T-helper 22 cell (primary cell): Measurements from ENCODE around the gene PRRC1.
"Not testable (repeated sequence)": the region's sequence is repeated elsewhere in the genome, so short reads cannot be mapped to it uniquely, and the experiment has no call there.

Source experiments
- DNase-seq: peaks from one replicate; pipeline ENCODE4 v3.0.0-alpha.2; 2020; ENCODE audit warnings: low read depth

PRRC1 gene

DNA sequence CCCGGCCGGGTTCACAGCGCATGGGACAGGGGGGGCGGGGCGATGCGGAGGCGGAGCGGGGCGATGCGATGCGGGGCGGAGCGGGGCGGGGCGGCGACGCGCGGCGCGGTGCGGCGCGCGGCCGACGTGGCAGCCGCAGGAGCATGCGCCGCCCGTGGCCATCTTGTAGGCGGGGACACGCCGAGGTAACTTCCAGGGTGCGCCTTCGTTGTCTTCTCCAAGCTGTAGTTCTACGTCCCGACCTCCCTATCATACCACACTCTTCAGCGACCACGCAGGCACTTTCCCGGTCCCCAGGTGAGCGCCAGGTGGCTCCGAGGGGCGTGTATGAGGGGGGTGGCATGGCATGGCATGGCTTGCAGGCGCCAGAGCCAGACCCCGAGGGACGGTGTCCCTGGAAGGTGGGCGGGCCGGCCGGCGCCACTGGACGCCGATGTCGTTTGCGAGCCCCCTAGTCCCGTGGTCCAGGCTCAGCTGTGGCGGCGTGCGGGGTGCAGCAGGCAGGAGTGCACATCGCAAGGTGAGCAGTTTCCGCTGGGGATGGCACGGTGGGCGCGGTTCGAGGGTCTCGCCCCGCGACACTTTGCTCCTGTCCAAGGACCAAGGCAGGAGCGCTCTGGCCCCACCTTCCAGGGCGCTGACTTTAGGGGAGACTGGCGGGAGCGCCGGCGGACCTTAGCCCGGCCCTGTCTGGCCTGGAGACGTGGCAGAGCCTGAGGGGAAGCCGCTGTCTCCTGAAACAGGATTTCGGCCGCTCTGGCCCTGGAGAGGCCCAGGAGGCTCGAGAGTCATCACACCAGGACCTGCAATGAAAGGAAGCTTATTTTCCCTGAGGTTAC is at the start of gene PRRC1:
PRRC1 (plus strand) TSS at position 161 of the 839 bp plus-strand sequence. CDS start 5,840 bp downstream, outside the sequence.
- peak; percentile 66 for DNase-seq

DNA sequence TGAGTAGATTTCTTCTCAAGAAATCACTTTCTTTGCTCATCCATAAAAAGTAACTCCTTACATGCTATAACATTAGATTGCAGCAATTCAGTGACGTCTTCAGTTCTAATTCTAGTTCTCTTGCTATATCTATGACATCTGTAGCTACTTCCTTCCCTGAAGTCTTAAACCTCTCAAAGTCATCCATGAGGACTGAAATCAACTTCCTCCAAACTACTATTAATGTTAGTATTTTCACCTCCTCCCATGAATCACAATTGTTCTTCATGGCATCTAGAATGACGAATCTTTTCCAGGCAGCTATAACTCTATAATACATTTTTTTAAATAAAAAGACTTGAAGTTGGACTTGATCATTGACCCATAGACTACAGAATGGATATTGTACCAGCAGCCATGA is 46.2 kb upstream of the PRRC1 start:
- DNase-seq: no peak

DNA sequence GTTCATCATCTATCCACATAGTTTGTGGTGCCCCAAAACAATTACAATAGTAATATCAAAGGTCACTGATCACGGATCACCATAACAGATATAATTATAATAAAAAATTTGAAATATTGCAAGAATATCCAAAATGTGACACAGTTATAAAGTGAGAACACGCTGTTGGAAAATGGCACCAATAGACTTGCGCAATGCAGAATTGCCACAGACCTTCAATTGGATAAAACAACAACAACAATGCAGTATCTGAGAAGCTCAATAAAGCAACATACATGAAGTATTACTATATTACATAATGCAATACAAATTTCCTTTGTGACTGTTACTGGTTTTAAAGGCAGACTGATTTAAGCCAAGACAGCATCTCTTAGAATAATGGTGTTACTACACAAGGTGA is 44.7 kb upstream of the PRRC1 start:
- no peak for DNase-seq

DNA sequence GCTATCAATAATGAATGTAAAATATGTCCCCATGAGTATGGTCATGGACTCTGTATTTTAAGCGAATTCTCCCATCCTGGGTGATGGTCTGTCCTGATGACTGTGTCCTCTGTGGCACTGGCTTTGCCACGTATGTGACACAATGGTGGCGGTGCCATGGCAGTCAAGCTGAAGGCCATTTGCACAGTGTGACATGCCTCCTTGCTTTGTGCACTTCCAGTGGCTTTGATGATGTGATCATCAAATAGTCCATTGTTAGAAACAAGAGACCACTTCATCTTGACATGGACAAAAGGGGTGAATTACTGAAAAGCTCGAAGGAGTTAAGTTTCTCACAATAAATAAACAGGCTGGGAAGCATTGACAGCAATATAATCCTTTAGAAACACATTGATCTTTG is 31.0 kb upstream of the PRRC1 start:
- DNase-seq: no peak

DNA sequence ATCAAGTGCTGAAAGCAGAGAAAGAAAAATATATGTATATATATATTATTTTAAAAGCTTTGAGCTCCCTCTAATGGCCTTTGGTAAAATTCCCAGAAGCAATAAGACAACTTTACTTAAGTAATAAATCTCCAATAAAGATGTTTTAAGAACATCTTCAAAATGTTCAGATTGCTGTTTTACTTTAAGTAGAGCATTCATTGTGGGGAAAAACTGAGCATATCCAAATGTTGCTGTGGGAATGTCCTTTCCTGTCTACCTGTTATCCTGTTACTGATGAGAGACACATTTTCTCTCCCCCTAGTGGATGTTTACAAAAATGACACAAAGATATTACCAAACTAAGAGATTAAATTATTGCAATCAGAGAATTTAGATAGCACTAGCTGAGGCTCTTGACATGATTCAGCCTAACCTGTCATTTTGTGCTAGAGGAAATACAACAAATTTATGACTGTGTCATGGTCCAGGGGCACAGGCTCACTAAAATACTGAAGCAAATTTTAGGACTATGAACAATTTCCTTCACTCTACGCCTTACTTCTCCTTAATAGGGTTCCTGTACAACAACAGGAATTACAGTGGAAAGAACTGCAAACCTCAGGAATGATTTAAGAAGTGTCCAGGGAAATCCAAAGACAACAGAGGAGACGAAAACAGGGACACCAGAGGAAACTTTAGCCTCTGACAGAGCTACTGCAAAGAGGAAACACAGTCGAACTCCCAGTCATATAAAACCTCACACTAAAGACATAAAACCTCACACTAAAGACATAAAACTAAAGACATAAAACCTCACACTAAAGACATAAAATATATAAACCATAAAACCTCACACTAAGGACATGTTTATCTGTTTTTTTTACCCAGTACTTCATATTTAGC is 24.3 kb upstream of the PRRC1 start:
- no peak for DNase-seq

DNA sequence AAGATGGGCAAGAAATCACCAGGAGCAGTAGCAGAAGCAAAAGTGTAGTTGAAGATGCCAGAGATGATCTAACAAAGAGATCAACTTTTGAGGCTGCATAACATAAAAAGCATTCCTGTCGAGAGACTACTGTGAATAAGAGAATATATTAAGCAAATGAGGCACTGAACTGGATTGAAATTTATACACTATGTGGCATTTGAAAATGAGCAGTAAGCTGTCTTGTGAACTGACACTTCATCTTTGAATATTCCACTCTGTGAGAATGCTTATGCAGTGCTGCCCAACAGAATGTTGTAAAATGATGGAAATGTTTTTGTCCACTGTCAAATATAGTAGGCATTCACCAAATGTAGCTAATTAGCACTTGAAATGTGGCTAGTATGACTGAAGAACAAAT is 18.9 kb upstream of the PRRC1 start:
- DNase-seq: no peak

DNA sequence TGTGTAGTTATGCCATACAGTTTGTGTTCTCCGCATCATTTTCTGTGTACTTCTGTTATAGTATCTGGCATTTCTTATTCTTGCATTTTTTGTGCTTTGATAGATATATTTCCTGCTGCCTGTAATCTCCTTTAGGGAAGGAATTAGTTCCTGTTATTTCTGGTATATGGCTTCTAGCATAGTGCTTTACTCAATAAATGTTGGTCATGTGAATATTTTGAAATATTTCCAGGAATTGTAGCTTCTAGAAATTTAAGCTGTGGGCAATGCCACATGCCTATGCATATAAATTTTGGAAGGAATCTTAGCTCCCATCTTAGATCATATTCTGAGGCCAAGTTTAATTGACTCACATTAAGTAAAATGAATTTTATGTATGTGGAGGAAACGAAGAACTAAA is 11.5 kb upstream of the PRRC1 start:
- no peak for DNase-seq

DNA sequence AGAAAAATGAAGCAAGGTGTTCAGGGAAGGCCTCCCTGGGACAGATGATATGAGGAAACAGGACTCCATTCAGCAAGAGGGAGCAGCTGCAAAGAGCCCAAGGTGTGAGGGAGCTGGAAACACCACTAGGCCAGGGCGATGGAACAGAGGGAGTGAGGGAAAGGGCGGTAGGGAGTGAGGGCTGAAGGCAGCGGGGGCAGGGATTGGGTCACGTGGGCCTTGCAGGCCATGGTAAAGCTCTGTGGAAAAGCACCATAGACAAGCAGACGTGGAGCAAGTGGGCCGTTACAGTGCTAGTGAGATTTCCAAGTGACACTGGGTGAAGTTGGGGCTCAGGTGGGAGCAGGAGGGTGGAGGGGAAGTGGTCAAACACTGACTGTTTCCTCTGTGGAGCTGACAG is 10.8 kb upstream of the PRRC1 start:
- DNase-seq: no peak

DNA sequence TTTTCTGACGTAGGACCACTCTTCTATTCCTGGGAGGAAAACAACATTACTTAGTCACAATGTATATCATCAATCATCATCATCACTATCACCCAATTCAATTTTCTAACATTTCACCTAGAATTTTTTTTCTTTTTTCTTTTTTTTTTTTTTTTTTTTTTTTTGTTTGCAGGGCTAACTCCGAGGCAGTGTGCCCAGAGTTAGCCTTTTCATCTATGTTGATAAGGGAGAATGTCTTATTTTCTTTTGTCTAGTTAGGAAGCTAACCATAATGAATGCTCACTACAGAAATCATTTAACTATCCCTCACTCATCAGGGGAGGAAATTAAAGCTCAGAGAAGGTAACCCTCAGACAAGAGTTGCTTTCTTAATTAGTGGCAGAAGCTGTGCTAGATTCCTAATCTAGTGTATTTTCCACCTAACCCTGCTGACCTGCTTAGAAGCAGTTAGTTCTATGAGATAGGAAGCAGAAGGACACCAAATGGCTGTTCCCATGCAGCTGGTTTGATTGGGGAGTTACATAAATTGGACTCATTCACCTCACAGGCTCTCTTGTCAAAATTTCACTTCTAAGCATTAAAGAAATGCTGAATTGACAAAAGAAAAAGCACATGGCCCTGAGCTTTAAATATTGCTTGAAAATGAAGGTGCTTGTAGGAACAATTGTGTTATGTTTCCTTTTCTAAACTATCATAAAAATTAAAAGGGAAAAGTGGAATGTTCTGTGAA is 8.6 kb upstream of the PRRC1 start:
- DNase-seq: no peak

DNA sequence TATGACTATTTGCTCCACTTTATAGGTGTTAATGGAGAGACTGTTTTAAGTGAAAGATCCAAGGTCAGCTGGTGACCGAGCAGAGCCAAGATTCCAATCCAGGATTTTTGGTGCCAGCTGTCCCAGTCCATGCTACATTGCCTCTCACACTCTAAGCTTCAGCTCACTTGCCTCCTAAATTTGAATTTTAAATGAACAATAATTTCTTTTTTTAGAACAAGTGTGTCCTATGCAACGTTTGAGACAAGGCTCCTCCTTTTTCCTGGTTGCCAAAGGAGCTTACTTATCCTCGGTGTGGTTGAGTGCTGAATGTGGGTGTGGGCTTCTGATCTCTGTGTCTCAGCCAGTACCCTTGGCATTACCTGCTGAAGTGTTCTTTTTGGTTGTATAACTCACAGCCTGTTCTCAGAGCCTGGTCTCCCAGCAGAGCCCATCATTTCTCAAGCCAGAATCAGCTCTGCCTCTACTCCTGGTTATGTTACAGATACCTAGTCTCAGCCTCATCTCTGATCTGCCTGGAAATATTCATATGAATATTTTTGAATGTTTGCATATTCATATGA is 4.0 kb upstream of the PRRC1 start:
- DNase-seq: no peak

DNA sequence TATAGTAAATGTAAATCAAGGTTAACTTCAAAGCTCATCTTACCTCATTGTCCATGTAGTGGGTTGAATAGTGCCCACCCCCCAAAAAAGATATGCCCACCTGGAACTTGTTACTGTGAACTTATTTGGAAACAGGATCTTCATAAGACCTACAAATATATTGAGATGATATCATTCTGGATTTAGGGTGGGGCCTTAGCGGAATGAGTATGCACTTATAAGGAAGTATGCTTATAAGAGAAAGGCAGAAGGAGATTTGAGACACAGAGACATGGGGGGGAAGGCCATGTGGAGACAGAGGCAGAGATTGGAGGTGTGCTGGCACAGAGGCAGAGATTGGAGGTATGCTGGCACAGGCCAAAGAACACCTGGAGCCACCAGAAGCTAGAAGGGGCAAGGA is 2.6 kb upstream of the PRRC1 start:
- DNase-seq: no peak

DNA sequence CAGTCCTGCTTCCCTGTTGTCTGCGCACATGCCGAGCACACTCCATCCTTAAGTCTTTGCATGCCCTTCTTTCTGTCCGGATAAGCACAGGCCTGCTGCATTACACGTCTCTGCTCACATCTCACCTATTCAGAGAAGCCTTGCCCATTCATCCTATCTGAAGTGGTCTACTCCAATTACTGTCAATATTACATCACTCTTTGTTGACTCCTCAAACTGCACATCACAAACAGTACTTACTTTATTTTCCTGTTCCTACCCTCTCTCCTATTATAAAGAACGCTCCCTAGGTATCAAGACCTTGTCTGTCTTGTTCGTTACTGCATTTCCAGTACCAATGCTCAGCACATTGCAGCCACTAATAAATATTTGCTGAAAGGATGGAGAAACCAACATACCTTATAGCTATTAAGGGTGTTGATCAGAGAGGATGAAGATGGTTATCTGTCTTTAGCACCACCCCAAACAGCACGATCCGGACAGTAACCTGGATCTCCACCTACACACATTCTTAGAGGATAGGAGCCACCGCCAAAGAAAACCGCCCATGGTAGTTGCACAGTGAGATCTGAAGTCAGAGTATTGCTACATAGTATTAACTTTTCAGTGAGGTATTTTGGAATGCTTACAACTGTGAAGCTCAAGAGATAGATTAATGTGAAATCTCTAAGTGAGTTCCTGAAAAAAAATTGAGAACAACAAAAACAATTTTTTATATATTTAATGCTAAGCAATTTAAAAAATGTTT is 1.6 kb upstream of the PRRC1 start:
- DNase-seq: no peak

DNA sequence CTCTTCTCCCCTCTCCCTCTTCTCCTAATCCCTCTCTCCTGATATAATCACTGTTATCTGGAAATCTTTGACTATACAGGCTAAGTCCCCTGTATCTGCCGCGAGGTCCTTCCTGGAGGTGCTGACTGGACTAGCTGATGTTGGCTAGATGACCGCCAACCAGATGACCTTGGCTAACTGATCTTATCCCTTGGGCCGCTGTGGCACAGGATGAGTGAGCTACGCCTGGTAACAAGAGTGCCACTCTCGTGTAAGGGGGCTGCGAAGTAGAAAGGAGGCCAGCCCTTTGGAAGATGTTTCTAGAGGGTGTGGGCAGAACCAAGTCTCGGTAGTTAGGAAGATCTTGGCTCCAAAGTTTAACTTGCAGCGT is 345 bp upstream of the PRRC1 start:
- DNase-seq: no peak

DNA sequence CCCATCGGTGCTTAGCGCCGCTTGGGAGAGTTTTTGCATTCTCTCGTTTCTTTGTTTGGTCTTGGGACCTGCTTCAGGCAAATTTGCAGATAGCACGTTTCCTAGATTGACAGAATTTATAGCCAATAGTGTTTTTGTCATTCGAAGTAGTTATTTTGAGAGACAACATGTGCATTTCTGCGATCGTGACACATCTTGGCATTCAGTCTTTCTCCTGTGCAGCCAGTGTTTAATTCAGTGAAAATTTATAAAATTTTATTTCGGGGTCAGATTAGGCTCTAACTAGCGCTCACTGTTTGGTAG is 830 bp downstream of the PRRC1 start:
- no peak for DNase-seq

DNA sequence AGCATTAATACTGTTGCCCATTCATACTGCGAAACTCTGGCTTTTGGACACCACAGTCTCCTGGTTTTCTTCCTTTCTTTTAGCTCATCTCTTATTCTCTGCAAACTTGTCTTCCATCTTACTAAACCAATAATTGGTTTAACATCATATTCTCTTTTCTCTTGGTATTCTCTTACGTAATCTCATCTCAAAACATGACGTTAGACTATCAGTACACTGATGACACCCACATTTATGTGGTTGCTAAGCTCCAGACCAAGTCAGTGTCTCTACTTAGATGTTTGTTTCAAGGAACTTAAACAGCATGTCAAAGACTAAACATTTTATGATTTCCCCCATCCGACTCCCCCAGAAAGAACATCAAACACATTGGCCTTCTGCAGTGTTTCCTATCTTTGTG is 2.1 kb downstream of the PRRC1 start:
- no peak for DNase-seq

DNA sequence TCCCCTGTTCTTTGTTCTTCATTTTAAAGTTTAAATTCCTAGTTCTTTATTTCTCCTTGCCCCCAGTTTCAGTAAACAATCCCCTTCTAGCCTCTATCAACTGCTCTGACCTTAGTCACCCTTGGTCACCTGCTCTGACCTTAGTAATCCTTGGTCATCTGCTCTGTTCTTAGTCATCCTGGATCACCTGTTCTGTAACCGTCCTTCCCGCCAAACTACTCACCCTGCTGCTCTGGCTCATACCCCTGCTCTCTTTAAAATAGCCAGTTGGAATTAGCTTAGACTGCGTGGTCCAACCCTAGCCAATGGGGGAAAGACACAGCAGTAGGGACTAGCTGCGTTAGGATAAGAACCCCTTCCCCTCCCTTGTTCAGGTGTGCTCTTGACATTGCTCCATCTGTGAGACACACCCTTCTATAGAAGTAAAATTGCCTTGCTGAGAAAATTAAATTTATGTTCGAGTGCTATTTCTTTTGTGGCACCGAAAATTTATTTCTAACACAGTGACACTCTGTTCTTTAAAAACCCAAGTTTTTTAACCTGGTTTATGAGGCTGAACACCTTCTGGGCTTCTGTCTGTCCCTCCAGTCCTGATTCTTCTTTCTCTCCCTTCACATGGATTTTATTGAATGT is 3.8 kb downstream of the PRRC1 start:
- no peak for DNase-seq

DNA sequence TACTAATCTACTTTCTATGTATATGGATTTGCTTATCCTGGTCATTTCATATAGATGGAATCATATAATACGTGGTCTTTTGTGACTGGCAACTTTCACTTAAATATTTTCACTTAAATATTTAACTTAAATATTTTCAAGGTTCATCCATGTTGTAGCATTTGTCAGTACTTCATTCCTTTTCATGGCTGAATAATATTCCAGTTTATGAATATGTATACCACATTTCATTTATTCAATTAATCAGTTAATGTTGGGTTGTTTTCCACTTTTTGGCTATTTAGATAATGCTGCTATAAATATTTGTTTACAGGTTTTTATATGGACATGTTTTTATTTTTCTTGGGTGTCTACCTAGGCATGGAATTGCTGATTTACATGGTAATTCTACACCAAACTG is 7.7 kb downstream of the PRRC1 start:
- DNase-seq: no peak

DNA sequence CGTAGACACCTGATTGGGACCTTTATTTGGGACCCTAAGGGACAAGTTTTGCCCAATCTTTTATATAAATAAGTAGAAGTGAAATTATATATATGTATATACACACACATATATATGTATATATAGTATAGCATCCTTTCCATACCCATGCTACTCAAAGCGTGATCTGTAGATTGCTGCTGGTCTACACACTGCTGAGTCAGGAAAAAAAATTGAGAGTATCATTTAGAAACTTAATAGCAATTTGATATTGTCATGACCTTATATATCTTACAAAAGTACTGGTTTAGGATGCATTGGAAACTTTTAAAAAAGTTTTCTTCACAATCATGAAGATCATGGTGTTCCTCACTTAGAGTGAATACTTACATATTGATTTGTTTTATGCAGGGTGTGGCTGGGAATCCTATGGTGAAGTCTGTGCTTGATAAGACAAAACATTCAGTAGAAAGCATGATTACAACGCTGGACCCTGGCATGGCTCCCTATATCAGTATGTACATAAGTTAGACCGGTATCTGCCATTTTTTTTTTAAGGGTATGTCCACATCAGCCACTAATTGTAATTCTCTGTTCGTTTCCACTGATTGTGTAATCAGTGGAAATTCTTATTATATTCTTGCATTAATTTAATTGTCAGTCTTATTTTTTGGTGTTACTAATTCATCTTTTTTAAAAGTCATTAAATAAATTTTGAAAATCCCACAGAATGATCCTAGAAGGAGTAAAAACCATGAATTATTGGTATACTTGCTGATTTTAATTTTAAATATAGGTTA is 12.7 kb downstream of the PRRC1 start:
- DNase-seq: no peak

DNA sequence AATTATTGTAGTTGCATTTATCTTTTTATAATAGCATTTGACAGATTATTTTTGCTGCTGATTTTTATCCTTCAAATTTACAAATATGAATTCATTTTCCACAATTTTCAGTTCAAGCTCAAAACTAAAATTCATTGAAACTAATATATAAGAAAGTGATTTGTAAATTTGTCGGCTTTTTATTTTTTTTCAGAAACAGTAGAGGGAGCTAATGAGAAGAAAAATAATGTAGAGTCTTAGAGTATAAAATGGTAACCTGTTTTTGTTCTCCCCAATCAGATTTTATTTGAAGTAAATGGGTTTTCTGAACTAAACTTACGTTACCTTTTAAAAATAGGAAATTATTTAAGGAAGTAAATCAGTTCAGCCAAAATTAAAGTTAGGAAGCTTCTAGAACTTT is 19.2 kb downstream of the PRRC1 start:
- DNase-seq: no peak

DNA sequence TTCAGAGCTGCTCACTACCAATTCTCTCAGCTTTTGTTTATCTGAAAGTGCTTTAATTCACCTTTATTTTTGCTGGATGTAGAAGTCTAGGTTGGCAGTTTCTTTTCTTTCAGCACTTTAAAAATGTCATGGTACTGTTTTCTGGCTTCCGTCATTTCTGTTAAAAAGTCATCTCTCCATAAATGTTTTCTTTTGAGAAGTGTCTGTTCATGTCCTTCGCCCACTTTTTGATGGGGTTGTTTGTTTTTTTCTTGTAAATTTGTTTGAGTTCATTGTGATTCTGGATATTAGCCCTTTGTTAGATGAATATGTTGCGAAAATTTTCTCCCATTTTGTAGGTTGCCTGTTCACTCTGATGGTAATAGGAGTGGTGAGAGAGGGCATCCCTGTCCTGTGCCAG is 23.1 kb downstream of the PRRC1 start:
- not testable (repeated sequence) for DNase-seq

DNA sequence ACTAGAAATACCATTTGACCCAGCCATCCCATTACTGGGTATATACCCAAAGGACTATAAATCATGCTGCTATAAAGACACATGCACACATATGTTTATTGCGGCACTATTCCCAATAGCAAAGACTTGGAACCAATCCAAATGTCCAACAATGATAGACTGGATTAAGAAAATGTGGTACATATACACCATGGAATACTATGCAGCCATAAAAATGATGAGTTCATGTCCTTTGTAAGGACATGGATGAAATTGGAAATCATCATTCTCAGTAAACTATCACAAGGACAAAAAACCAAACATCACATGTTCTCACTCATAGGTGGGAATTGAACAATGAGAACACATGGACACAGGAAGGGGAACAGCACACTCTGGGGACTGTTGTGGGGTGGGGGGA is 27.8 kb downstream of the PRRC1 start:
- DNase-seq: not testable (repeated sequence)
